BE2C (cell line): ENCODE results near the gene TRPV4.

Experiments used
- DNase-seq: peaks from one replicate; pipeline ENCODE4 v3.0.0-alpha.2; 2020
- H3K27me3 ChIP-seq: fragments of 250-450 bp; sonication (Bioruptor Pico); 2 replicates; pipeline ENCODE4 v1.5.1; 2020; ENCODE audit warnings: mild to moderate bottlenecking
- H3K36me3 ChIP-seq: fragments of 250-450 bp; sonication (Bioruptor Pico); 2 replicates; pipeline ENCODE4 v1.5.1; 2020; ENCODE audit warnings: mild to moderate bottlenecking
- H3K4me1 ChIP-seq: fragments of 250-450 bp; sonication (Bioruptor Pico); 2 replicates; pipeline ENCODE4 v1.5.1; 2020
- H3K4me3 ChIP-seq: 2 replicates; pipeline ENCODE4 v1.5.1; 2011; ENCODE audit warnings: low read depth, low read length
- H3K9me3 ChIP-seq: fragments of 250-450 bp; sonication (Bioruptor Pico); 2 replicates; pipeline ENCODE4 v1.5.1; 2020
- CTCF ChIP-seq: IDR thresholded peaks from 2 replicates; pipeline ENCODE4 v1.5.1; 2012; ENCODE audit warnings: mild to moderate bottlenecking, low read depth, low read length

Gene TRPV4

GRCh38 chr12:109802828-109803227 is 30.4 kb downstream of the TRPV4 start:
- H3K36me3 ChIP-seq = no peaks in the 10 kb centered on the region
- DNase-seq = no peak
- no peak for TF ChIP-seq CTCF
- no peak overlapping the region for H3K4me3 ChIP-seq
- H3K9me3 ChIP-seq = no peaks in the 10 kb centered on the region
- H3K27me3 ChIP-seq = no peaks in the 10 kb centered on the region
- H3K4me1 ChIP-seq = no peaks in the 10 kb centered on the region

- no peaks in the 10 kb centered on the region for H3K4me1 ChIP-seq
- no peaks in the 10 kb centered on the region for H3K27me3 ChIP-seq
- TF ChIP-seq CTCF = no peak
- no peaks in the 10 kb centered on the region for H3K9me3 ChIP-seq
- H3K36me3 ChIP-seq = no peaks in the 10 kb centered on the region
- no peak overlapping the region for H3K4me3 ChIP-seq
- no peak for DNase-seq
These were observed 32.7 kb downstream of the TRPV4 start for GRCh38 chr12:109800536-109800935.

- Histone ChIP-seq H3K36me3 (no peaks in the 10 kb centered on the region), H3K4me3 (no peak overlapping the region), H3K27me3 (peaks cover 4% of the 10 kb centered on the region), H3K9me3 (no peaks in the 10 kb centered on the region), H3K4me1 (no peaks in the 10 kb centered on the region)
- no peak for TF ChIP-seq CTCF
- no peak for DNase-seq
These were observed 34.5 kb downstream of the TRPV4 start for GRCh38 chr12:109798691-109799090.

- H3K4me3 ChIP-seq = no peak overlapping the region
- H3K36me3 ChIP-seq = no peaks in the 10 kb centered on the region
- peaks cover 8% of the 10 kb centered on the region for H3K27me3 ChIP-seq
- TF ChIP-seq CTCF = peak; percentile 50
- DNase-seq = no peak
- H3K4me1 ChIP-seq = no peaks in the 10 kb centered on the region
- H3K9me3 ChIP-seq = no peaks in the 10 kb centered on the region
These were observed 35.1 kb downstream of the TRPV4 start for GRCh38 chr12:109797905-109798669.

GRCh38 chr12:109796057-109796456 is 37.1 kb downstream of the TRPV4 start:
- no peak overlapping the region for H3K4me3 ChIP-seq
- H3K36me3 ChIP-seq = no peaks in the 10 kb centered on the region
- no peaks in the 10 kb centered on the region for H3K4me1 ChIP-seq
- H3K9me3 ChIP-seq = peaks cover 3% of the 10 kb centered on the region; the same call in 1 of the 2 replicates
- peaks cover 16% of the 10 kb centered on the region for H3K27me3 ChIP-seq
- DNase-seq = no peak
- TF ChIP-seq CTCF = no peak

GRCh38 chr12:109795023-109795422 is 38.2 kb downstream of the TRPV4 start:
- peaks cover 3% of the 10 kb centered on the region; the same call in 1 of the 2 replicates for H3K9me3 ChIP-seq
- H3K36me3 ChIP-seq = no peaks in the 10 kb centered on the region
- H3K27me3 ChIP-seq = peaks cover 16% of the 10 kb centered on the region
- DNase-seq = no peak
- H3K4me1 ChIP-seq = no peaks in the 10 kb centered on the region
- no peak overlapping the region for H3K4me3 ChIP-seq
- no peak for TF ChIP-seq CTCF
